GM23248 (cell line): Measurements from ENCODE around the gene AQP12A. TPM values are rescaled to one million over a fixed set of nuclear protein-coding genes. Genes with fewer than 3 reads are reported as not detected.

ENCODE experiments used
- DNase-seq: peaks from one replicate; pipeline ENCODE4 v3.0.0-alpha.2; 2015
- H2AFZ ChIP-seq: fragments of 200-600 bp; sonication (generic); 2 replicates; pipeline ENCODE4 v1.6.1; 2016; ENCODE audit warnings: antibody characterized with exemption
- H3F3A ChIP-seq: fragments of 200-600 bp; sonication (generic); 2 replicates; pipeline ENCODE4 v1.6.1; 2016; ENCODE audit warnings: mild to moderate bottlenecking, antibody characterized with exemption, mixed run types; ENCODE audit not compliant: insufficient read depth
- H3K27ac ChIP-seq: fragments of 200-600 bp; sonication (generic); 2 replicates; pipeline ENCODE4 v1.5.1; 2016; ENCODE audit warnings: mild to moderate bottlenecking
- H3K27me3 ChIP-seq: fragments of 200-600 bp; sonication (generic); replicated peaks from 2 replicates; pipeline ENCODE4 v1.6.1; 2016; ENCODE audit warnings: mild to moderate bottlenecking; ENCODE audit not compliant: insufficient read depth
- H3K36me3 ChIP-seq: fragments of 200-600 bp; sonication (generic); 2 replicates; pipeline ENCODE4 v1.6.1; 2016; ENCODE audit warnings: low read depth, mild to moderate bottlenecking
- H3K4me1 ChIP-seq: fragments of 200-600 bp; sonication (generic); 2 replicates; pipeline ENCODE4 v1.6.1; 2016; ENCODE audit warnings: mild to moderate bottlenecking; ENCODE audit not compliant: insufficient read depth
- H3K4me2 ChIP-seq: fragments of 200-600 bp; sonication (generic); one replicate; pipeline ENCODE4 v1.6.1; 2016; ENCODE audit warnings: mild to moderate bottlenecking; ENCODE audit not compliant: unreplicated experiment
- H3K4me3 ChIP-seq: fragments of 200-600 bp; sonication (generic); 2 replicates; pipeline ENCODE4 v1.5.1; 2016; ENCODE audit warnings: mild to moderate bottlenecking
- H3K79me2 ChIP-seq: fragments of 200-600 bp; sonication (generic); 2 replicates; pipeline ENCODE4 v1.6.1; 2016; ENCODE audit warnings: mild to moderate bottlenecking; ENCODE audit not compliant: insufficient read depth
- H3K9ac ChIP-seq: fragments of 200-600 bp; sonication (generic); 2 replicates; pipeline ENCODE4 v1.6.1; 2016; ENCODE audit warnings: mild to moderate bottlenecking
- H3K9me2 ChIP-seq: fragments of 200-600 bp; sonication (generic); 2 replicates; pipeline ENCODE4 v1.6.1; 2016; ENCODE audit warnings: mixed run types, mild to moderate bottlenecking, moderate library complexity; ENCODE audit not compliant: insufficient read depth
- H3K9me3 ChIP-seq: fragments of 200-600 bp; sonication (generic); one replicate; pipeline ENCODE4 v1.6.1; 2017; ENCODE audit warnings: low read depth
- H4K20me1 ChIP-seq: fragments of 200-600 bp; sonication (generic); 2 replicates; pipeline ENCODE4 v1.6.0; 2016; ENCODE audit not compliant: insufficient read depth
- EZH2 ChIP-seq: fragments of 200-600 bp; sonication (generic); IDR thresholded peaks from 2 replicates; pipeline ENCODE4 v1.6.1; 2018; ENCODE audit warnings: antibody characterized with exemption, mild to moderate bottlenecking; ENCODE audit not compliant: insufficient read depth, poor library complexity, severe bottlenecking
- EZH2phosphoT487 ChIP-seq: fragments of 200-600 bp; sonication (generic); IDR thresholded peaks from 2 replicates; pipeline ENCODE4 v1.6.1; 2018; ENCODE audit warnings: antibody characterized with exemption, moderate library complexity, mild to moderate bottlenecking, low read depth; ENCODE audit not compliant: insufficient read depth
- WGBS, 2 experiments: methylation state at CpG; one replicate each; pipeline ENCODE4 v1.1.6; 2015 to 2017; ENCODE audit warnings: low lambda C conversion rate in 2 of 2, low coverage in 1 of 2; ENCODE audit errors: missing lambda C conversion rate in 2 of 2; 5-methylcytosine and 5-hydroxymethylcytosine counted together
- in situ Hi-C: fragments of 300-500 bp; cut with MboI; formaldehyde crosslinking; loops from 2 replicates; pipeline ENCODE4 v1.15.0; 2020
- polyA plus RNA-seq: library from polyadenylated mRNA; unstranded; fragments of >200 nt; fragmentation: Nextera tagmentation; extraction: Ambion mirVana; gene quantifications from 2 replicates; pipeline ENCODE4 v1.2.1, GENCODE V29; 2016
- total RNA-seq: library from RNA; depleted of rRNA; stranded (reverse); fragments of >200 nt; shearing (Covaris generic); gene quantifications from 2 replicates; pipeline ENCODE4 v1.2.3, GENCODE V29; 2014

The AQP12A gene
- total and polyA plus RNA-seq, 2 experiments from 2014 or later = not detected

GRCh38 chr2:240728827-240729226 lies 37.2 kb downstream of the AQP12A start:
- Histone ChIP-seq H4K20me1 (no peaks in the 10 kb centered on the region), H3K27ac (no peak overlapping the region), H3F3A (no peaks in the 10 kb centered on the region), H3K36me3 (no peaks in the 10 kb centered on the region), H3K9me2 (no peaks in the 10 kb centered on the region), H3K4me1 (no peaks in the 10 kb centered on the region), H3K27me3 (peaks cover 8% of the 10 kb centered on the region; the same call in 1 of the 2 replicates), H3K4me3 (no peak overlapping the region), H3K4me2 (no peak overlapping the region), H2AFZ (no peak overlapping the region), H3K9ac (no peak overlapping the region), H3K9me3 (no peaks in the 10 kb centered on the region), H3K79me2 (no peaks in the 10 kb centered on the region)
- DNase-seq = peak; percentile 46
- WGBS, 2 experiments = 33 to 39% methylated on average over 7 of the region's 7 CpGs
- TF ChIP-seq EZH2phosphoT487 = no peak
- in situ Hi-C loops = no loop called here

- Histone ChIP-seq H3K4me1 (no peaks in the 10 kb centered on the region), H3F3A (no peaks in the 10 kb centered on the region), H3K9me3 (no peaks in the 10 kb centered on the region), H3K27ac (no peak overlapping the region), H3K9me2 (no peaks in the 10 kb centered on the region), H3K36me3 (no peaks in the 10 kb centered on the region), H3K9ac (no peak overlapping the region), H3K4me3 (no peak overlapping the region), H2AFZ (no peak overlapping the region), H3K79me2 (no peaks in the 10 kb centered on the region), H4K20me1 (no peaks in the 10 kb centered on the region), H3K27me3 (peaks cover 8% of the 10 kb centered on the region; the same call in 1 of the 2 replicates), H3K4me2 (no peak overlapping the region)
- TF ChIP-seq EZH2phosphoT487 (no peak), EZH2 (no peak)
- in situ Hi-C loops = no loop called here
- no peak for DNase-seq
- 42 to 43% methylated on average over 10 of the region's 10 CpGs for WGBS, 2 experiments
Observed at GRCh38 chr2:240730501-240731177, 39.0 kb downstream of the AQP12A start.

- Histone ChIP-seq H3K4me1 (no peaks in the 10 kb centered on the region), H4K20me1 (no peaks in the 10 kb centered on the region), H3K27ac (no peak overlapping the region), H3K9me3 (no peaks in the 10 kb centered on the region), H3K4me2 (no peak overlapping the region), H3K4me3 (no peak overlapping the region), H3K27me3 (peaks cover 8% of the 10 kb centered on the region; the same call in 1 of the 2 replicates), H3K9ac (no peak overlapping the region), H2AFZ (no peak overlapping the region), H3F3A (no peaks in the 10 kb centered on the region), H3K79me2 (no peaks in the 10 kb centered on the region), H3K36me3 (no peaks in the 10 kb centered on the region), H3K9me2 (no peaks in the 10 kb centered on the region)
- 27 to 32% methylated on average over 9 of the region's 9 CpGs for WGBS, 2 experiments
- in situ Hi-C loops = no loop called here
- DNase-seq = peak; percentile 34
- TF ChIP-seq EZH2phosphoT487 (no peak), EZH2 (no peak)
Observed at GRCh38 chr2:240731178-240731545, 39.5 kb downstream of the AQP12A start.

GRCh38 chr2:240732184-240732583 lies 40.5 kb downstream of the AQP12A start:
- no peaks in the 10 kb centered on the region for H3K36me3 ChIP-seq
- H3K79me2 ChIP-seq = no peaks in the 10 kb centered on the region
- H4K20me1 ChIP-seq = no peaks in the 10 kb centered on the region
- in situ Hi-C loops = no loop called here
- H3K9me3 ChIP-seq = no peaks in the 10 kb centered on the region
- no peak for DNase-seq
- H3F3A ChIP-seq = no peaks in the 10 kb centered on the region
- no peaks in the 10 kb centered on the region for H3K9me2 ChIP-seq
- H3K27ac ChIP-seq = no peak overlapping the region
- no peak overlapping the region for H3K4me3 ChIP-seq
- no peak overlapping the region for H3K9ac ChIP-seq
- no peak overlapping the region for H3K4me2 ChIP-seq
- H2AFZ ChIP-seq = no peak overlapping the region
- 63% methylated on average over 5 of the region's 5 CpGs; no CpG with 5 or more reads in 1 of the 2 experiments for WGBS, 2 experiments
- TF ChIP-seq EZH2 (no peak), EZH2phosphoT487 (no peak)
- no peaks in the 10 kb centered on the region for H3K4me1 ChIP-seq
- H3K27me3 ChIP-seq = peaks cover 8% of the 10 kb centered on the region; the same call in 1 of the 2 replicates
